HepG2 (cell line): Measurements from ENCODE around the gene TMPRSS7. TPM values are rescaled to one million over a fixed set of nuclear protein-coding genes. Genes with fewer than 3 reads are reported as not detected.
A peak's percentile ranks its signal among the peaks of the same experiment; 100 is the strongest.

Source experiments
- ATAC-seq: fragments of 200-7000 bp; cut with Tn5 transposase; 3 replicates; pipeline ENCODE4 v1.9.1; 2020; ENCODE audit warnings: mild to moderate bottlenecking, moderate library complexity
- BruUV-seq: library from RNA; stranded (reverse); fragments of 400-500 nt; replicated peaks from 2 replicates; lab custom pipeline; 2021; lab: Mats Ljungman, UMichigan
- CTCF ChIA-PET: fragments of 300-600 bp; formaldehyde crosslinking; extraction: SDS; loops from one replicate; lab custom pipeline; 2021; ENCODE audit warnings: low total read pairs, inconsistent platforms, low intra/inter-chr PET ratio; lab: Yijun Ruan, JAX
- POLR2A ChIA-PET: fragments of 350-600 bp; sonication (Branson Sonifier 250); formaldehyde crosslinking; loops from one replicate; lab custom pipeline; 2020; ENCODE audit warnings: antibody characterized with exemption, inconsistent platforms; lab: Yijun Ruan, JAX
- DNase-seq: peaks from one replicate; pipeline ENCODE4 v3.0.0-alpha.2; 2015; ENCODE audit warnings: low spot score
- FAIRE-seq: peaks from 3 replicates; lab custom pipeline; 2011; peaks lifted over from hg19 to GRCh38; lab: Jason Lieb, UNC
- H2AFZ ChIP-seq: one replicate; pipeline ENCODE4 v1.6.1; 2011; ENCODE audit warnings: low read length, inconsistent platforms
- H3K27ac ChIP-seq: fragments of 300-600 bp; 3 replicates; pipeline ENCODE4 v1.8.0; 2011; ENCODE audit warnings: mixed run types, mild to moderate bottlenecking, mixed read lengths, low read length, inconsistent platforms; ENCODE audit not compliant: insufficient read depth; ENCODE audit errors: extremely low read length
- H3K27me3 ChIP-seq, 2 experiments: fragments of 200-600 bp in 1 of 2; 2 replicates in 1 of 2; 3 replicates in 1 of 2; pipeline versions ENCODE4 v1.6.0 to v1.8.0; 2011; ENCODE audit warnings: low read length in 2 of 2, mild to moderate bottlenecking in 2 of 2, moderate library complexity in 2 of 2, inconsistent platforms in 1 of 2; ENCODE audit not compliant: insufficient read depth in 2 of 2, control insufficient read depth in 1 of 2
- H3K36me3 ChIP-seq, 2 experiments: fragments of 200-600 bp in 1 of 2; replicated peaks in 1 of 2; 2 replicates in 1 of 2; 3 replicates in 1 of 2; pipeline versions ENCODE4 v1.5.1 to v1.8.0; 2011; ENCODE audit warnings: low read length in 2 of 2, inconsistent platforms in 1 of 2; ENCODE audit not compliant: insufficient read depth in 2 of 2, control insufficient read depth in 1 of 2
- H3K4me1 ChIP-seq: 2 replicates; pipeline ENCODE4 v1.5.1; 2012; ENCODE audit warnings: low read length, inconsistent platforms; ENCODE audit not compliant: insufficient read depth
- H3K4me2 ChIP-seq: 2 replicates; pipeline ENCODE4 v1.6.0; 2011; ENCODE audit warnings: low read depth, low read length, inconsistent platforms
- H3K4me3 ChIP-seq, 3 experiments: fragments of 200-600 bp in 1 of 3; sonication (generic), shearing (Covaris generic) in 1 of 3; replicated peaks in 1 of 3; 2 replicates each; pipeline ENCODE4 v1.5.1; 2011 to 2016; ENCODE audit warnings: low read length in 3 of 3, inconsistent platforms in 2 of 3, low read depth in 2 of 3, mild to moderate bottlenecking in 2 of 3, control low read depth in 1 of 3, mixed read lengths in 1 of 3; ENCODE audit not compliant: insufficient read depth in 1 of 3
- H3K79me2 ChIP-seq: one replicate; pipeline ENCODE4 v1.6.1; 2011; ENCODE audit warnings: low read length, inconsistent platforms; ENCODE audit not compliant: insufficient read depth
- H3K9ac ChIP-seq: 2 replicates; pipeline ENCODE4 v1.6.0; 2011; ENCODE audit warnings: mild to moderate bottlenecking, low read depth, low read length, inconsistent platforms; ENCODE audit not compliant: insufficient read depth
- H3K9me3 ChIP-seq: 2 replicates; pipeline ENCODE4 v1.5.1; 2012; ENCODE audit warnings: mild to moderate bottlenecking, low read length
- H4K20me1 ChIP-seq: 2 replicates; pipeline ENCODE4 v1.6.0; 2011; ENCODE audit warnings: inconsistent platforms, mild to moderate bottlenecking, low read length, moderate library complexity; ENCODE audit not compliant: insufficient read depth
- E2F1 ChIP-seq: sonication (generic); formaldehyde crosslinking; IDR thresholded peaks from 2 replicates; pipeline ENCODE4 v1.5.0; 2020; ENCODE audit warnings: missing genetic modification reagents
- ELF3 ChIP-seq: IDR thresholded peaks from 2 replicates; pipeline ENCODE4 v1.6.1; 2016; ENCODE audit warnings: missing genetic modification reagents, missing compliant biosample characterization
- ERF ChIP-seq: IDR thresholded peaks from 2 replicates; pipeline ENCODE4 v1.6.1; 2018; ENCODE audit warnings: missing biosample characterization, missing genetic modification reagents
- HNRNPH1 ChIP-seq: fragments of 200-400 bp; formaldehyde crosslinking; optimal IDR thresholded peaks from 2 replicates; pipeline ENCODE3; 2017; ENCODE audit warnings: mild to moderate bottlenecking, low read depth, low read length
- IRF2 ChIP-seq: IDR thresholded peaks from 2 replicates; pipeline ENCODE4 v1.6.1; 2018; ENCODE audit warnings: missing genetic modification reagents, missing compliant biosample characterization
- MLXIP ChIP-seq: sonication (generic); formaldehyde crosslinking; IDR thresholded peaks from 2 replicates; pipeline ENCODE4 v1.9.0; 2021; ENCODE audit warnings: missing genetic modification reagents, borderline replicate concordance
- PLRG1 ChIP-seq: fragments of 450-650 bp; conservative IDR thresholded peaks from 2 replicates; pipeline ENCODE4 v1.6.1; 2016
- PREB ChIP-seq: sonication (generic); formaldehyde crosslinking; IDR thresholded peaks from 2 replicates; pipeline ENCODE4 v1.4.0; 2020; ENCODE audit warnings: missing genetic modification reagents
- WIZ ChIP-seq: sonication (generic); formaldehyde crosslinking; IDR thresholded peaks from 2 replicates; pipeline ENCODE4 v1.5.1; 2020; ENCODE audit warnings: mild to moderate bottlenecking, missing genetic modification reagents
- ZBTB43 ChIP-seq: sonication (generic); formaldehyde crosslinking; conservative IDR thresholded peaks from 2 replicates; pipeline ENCODE4 v1.4.0; 2020; ENCODE audit warnings: missing genetic modification reagents
- ZNF605 ChIP-seq: sonication (generic); formaldehyde crosslinking; IDR thresholded peaks from 2 replicates; pipeline ENCODE4 v1.8.0; 2022; ENCODE audit warnings: mild to moderate bottlenecking, missing genetic modification reagents
- ZSCAN20 ChIP-seq: sonication (generic); formaldehyde crosslinking; IDR thresholded peaks from 2 replicates; pipeline ENCODE4 v1.4.0; 2020; ENCODE audit warnings: missing genetic modification reagents, mild to moderate bottlenecking, borderline replicate concordance
- WGBS: methylation state at CpG from one replicate; pipeline ENCODE4 v1.1.6; 2017; ENCODE audit warnings: low lambda C conversion rate; 5-methylcytosine and 5-hydroxymethylcytosine counted together
- in situ Hi-C: cut with HindIII; loops from 2 replicates; pipeline ENCODE4 v1.10.0; 2017; ENCODE audit warnings: low pct_unique_long_range_greater_than_20kb; ENCODE audit not compliant: extremely low pct_ligation_motif_present
- intact Hi-C: fragments of 100-400 bp; cut with micrococcal nuclease; formaldehyde crosslinking; loops from one replicate; pipeline ENCODE4 v1.10.0; 2022; ENCODE audit not compliant: unreplicated experiment
- polyA plus RNA-seq, 8 experiments: library from polyadenylated mRNA; depleted of rRNA in 3 of 8; stranded (reverse) in 7 of 8; unstranded in 1 of 8; fragments of >200 nt; fragmentation: Illumina TruSeq in 4 of 8; extraction: Trizol in 4 of 8; gene quantifications; 2 replicates each; pipeline versions ENCODE4 v1.2.1 to v1.2.3, GENCODE V29; 2011 to 2016; ENCODE audit warnings: low read depth in 4 of 8, missing spikeins in 1 of 8, mixed read lengths in 1 of 8; ENCODE audit not compliant: insufficient read depth in 1 of 8
- total RNA-seq, 5 experiments: library from RNA; depleted of rRNA; stranded (reverse); fragments of >200 nt; fragmentation: Illumina TruSeq; extraction: Trizol; gene quantifications; 2 replicates each; pipeline ENCODE4 v1.2.3, GENCODE V29; 2016; ENCODE audit warnings: low read depth in 1 of 5

Gene TMPRSS7
- total and polyA plus RNA-seq, 2 of the 13 experiments (the other 11 are each of a cell fraction or from before 2014, with no cell fraction given) = not detected

- no peak within 1 kb of the TSS for H3K27ac ChIP-seq
- 51% methylated on average over 6 of the region's 67 CpGs for WGBS
- H3K4me3 ChIP-seq = peak within 1 kb of the TSS; percentile 11 to 64 (median 47); a peak in 5 of 6 replicates
- FAIRE-seq = no peak
- ChIA-PET CTCF (no interaction called here), POLR2A (interaction anchor here (1.0 kb wide), 1 partner anchor 11 kb away, joined by 3 read pairs; no protein-coding TSS in a partner anchor)
- intact Hi-C loops = loop anchor here (1.0 kb wide), 1 partner anchor 43 kb away; no protein-coding TSS in a partner anchor
- H3K4me2 ChIP-seq = peak within 1 kb of the TSS; percentile 68
- peak; percentile 97 for ATAC-seq
- peaks cover 39% of the 10 kb centered on the region for H3K4me1 ChIP-seq
- H3K79me2 ChIP-seq = no peaks in the 10 kb centered on the region
- no peak within 1 kb of the TSS for H2AFZ ChIP-seq
- no peak within 1 kb of the TSS for H3K9ac ChIP-seq
- BruUV-seq = no TSS peak
- no peaks in the 10 kb centered on the region; a peak in 2 of 5 replicates for H3K27me3 ChIP-seq
- DNase-seq = peak; percentile 56
- no peaks in the 10 kb centered on the region for H3K36me3 ChIP-seq
- H4K20me1 ChIP-seq = no peaks in the 10 kb centered on the region
- H3K9me3 ChIP-seq = no peaks in the 10 kb centered on the region
- in situ Hi-C loops = no loop called here
- TF ChIP-seq ELF3 (CRISPR knock-in tag) = 0 out of 2 replicates have a peak, but pooled peaks have one; percentile 16
- TF ChIP-seq MLXIP (CRISPR knock-in tag) = no peak
- TF ChIP-seq IRF2 (CRISPR knock-in tag) = 0 out of 2 replicates have a peak, but pooled peaks have one; percentile 60
- no peak for TF ChIP-seq PLRG1
- TF ChIP-seq WIZ (CRISPR knock-in tag) = 0 out of 2 replicates have a peak, but pooled peaks have one; percentile 25
- TF ChIP-seq ZNF605 (CRISPR knock-in tag) = peak; percentile 69
- no peak for TF ChIP-seq ERF
- no peak for TF ChIP-seq PREB (CRISPR knock-in tag)
- TF ChIP-seq E2F1 = no peak
- no peak for TF ChIP-seq ZBTB43 (CRISPR knock-in tag)
- TF ChIP-seq ZSCAN20 (CRISPR knock-in tag) = no peak
- no peak for TF ChIP-seq HNRNPH1
Measured at GRCh38 chr3:112086076-112086854, 51.7 kb downstream of the TMPRSS7 start, which contains the start of gene C3orf52. C3orf52 (plus strand) TSS chr3:112086389; CDS start chr3:112086408, 19 bp downstream.
